ENCODE data around the gene KCTD3. TPM values are rescaled to one million over a fixed set of nuclear protein-coding genes. Genes with fewer than 3 reads are reported as not detected.

The KCTD3 gene
- total RNA-seq, 1 experiment from 2014 or later = 42.0 TPM

DNA sequence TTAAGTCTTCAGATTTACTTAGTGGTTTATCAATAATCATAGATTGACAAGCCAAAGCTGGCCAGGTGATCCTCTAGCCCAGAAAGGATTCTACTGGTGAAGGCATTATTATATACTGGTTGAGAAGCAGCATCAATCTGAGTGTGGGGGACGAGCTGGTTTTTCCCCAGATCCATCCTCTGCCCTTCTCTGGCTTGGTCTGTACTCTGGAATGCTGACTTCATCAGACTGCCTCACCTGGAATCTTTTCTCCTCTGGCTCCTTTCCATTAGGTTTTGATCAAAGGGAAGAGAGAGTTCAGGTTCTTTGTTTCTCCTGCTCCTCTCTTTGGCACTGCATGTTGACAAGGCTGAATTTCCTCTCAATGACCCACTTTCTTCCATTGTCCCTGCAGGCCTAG, 93.9 kb downstream of the KCTD3 start:
- DNase-seq = no peak
- H3K4me3 ChIP-seq = no peak overlapping the region
- H3K36me3 ChIP-seq = no peaks in the 10 kb centered on the region
- H3K27me3 ChIP-seq = no peaks in the 10 kb centered on the region
- no peaks in the 10 kb centered on the region for H3K9me3 ChIP-seq

DNA sequence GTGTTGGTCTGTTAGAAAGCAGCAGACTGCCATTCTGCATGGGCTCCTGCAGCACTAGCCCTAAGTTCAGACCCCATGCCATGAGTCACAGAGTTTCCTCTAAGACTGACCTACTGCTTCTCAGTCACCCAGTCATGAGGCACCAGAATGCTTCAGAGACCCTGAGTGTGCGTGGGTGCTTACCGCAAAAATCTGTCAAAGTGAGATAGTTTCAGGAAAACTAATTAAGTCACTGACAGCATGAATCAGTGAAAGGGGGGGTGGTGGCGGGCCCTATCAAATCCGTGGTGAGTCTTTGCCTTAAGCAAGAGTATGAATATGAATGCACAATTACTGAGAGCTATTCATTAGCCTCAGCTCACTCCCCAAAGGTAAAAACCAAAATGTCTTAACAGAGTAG, 98.1 kb downstream of the KCTD3 start:
- H3K9me3 ChIP-seq = no peaks in the 10 kb centered on the region
- H3K4me3 ChIP-seq = no peak overlapping the region
- no peaks in the 10 kb centered on the region for H3K36me3 ChIP-seq
- H3K27me3 ChIP-seq = no peaks in the 10 kb centered on the region
- DNase-seq = no peak

GRCh38 chr1:215667761-215668160, 100.7 kb downstream of the KCTD3 start:
- DNase-seq = no peak
- Histone ChIP-seq H3K4me3 (no peak overlapping the region), H3K36me3 (no peaks in the 10 kb centered on the region), H3K9me3 (no peaks in the 10 kb centered on the region), H3K27me3 (no peaks in the 10 kb centered on the region)

DNA sequence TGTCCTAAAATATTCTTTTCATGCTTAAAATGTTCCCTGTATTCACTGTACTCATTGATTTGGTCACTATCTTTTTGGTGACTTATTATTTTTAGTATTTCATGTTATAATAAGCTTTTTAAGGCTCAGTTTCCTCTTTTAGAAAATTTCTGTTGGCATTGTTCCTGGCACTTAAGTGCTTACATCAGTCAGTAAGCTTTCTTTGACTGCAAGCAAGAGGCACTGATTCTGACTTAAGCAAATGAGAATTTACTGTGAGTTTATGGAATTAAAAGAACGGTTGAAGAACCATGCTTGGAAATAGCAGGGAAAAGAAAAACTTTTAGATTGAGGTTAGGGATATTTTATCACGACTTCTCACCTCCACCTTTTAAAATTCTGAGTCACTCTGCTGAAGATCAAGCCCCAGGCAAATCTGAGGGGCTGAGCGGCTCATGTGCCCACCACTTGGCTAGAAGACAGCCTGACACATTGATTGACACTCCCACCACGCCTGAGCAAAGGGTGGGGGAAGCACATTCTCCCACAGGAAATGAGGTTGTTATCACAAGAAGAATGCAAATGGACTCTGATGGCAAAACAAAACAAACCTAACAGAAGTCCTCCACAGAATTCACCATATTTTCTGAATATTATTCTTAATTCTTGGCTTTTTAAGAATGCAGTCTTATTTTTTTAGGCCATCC, 102.8 kb downstream of the KCTD3 start:
- H3K4me3 ChIP-seq = no peak overlapping the region
- no peak for DNase-seq
- H3K9me3 ChIP-seq = no peaks in the 10 kb centered on the region
- H3K27me3 ChIP-seq = no peaks in the 10 kb centered on the region
- H3K36me3 ChIP-seq = no peaks in the 10 kb centered on the region

All from MG63 (cell line).